DOHH2 (cell line): ENCODE data around the gene MINK1.

Source experiments
- EZH2phosphoT487 ChIP-seq: fragments of 200-600 bp; sonication (generic); IDR thresholded peaks from 2 replicates; pipeline ENCODE4 v1.6.1; 2017; ENCODE audit warnings: borderline replicate concordance, mild to moderate bottlenecking, antibody characterized with exemption, low read length, moderate library complexity, mixed read lengths
- TF ChIP-seq, protein P1 (sequence below): fragments of 200-600 bp; sonication (generic); IDR thresholded peaks from one replicate; pipeline ENCODE4 v1.5.1; 2014; ENCODE audit warnings: antibody characterized with exemption, mild to moderate bottlenecking, low read depth, low read length; ENCODE audit not compliant: poor library complexity, severe bottlenecking

DNA sequence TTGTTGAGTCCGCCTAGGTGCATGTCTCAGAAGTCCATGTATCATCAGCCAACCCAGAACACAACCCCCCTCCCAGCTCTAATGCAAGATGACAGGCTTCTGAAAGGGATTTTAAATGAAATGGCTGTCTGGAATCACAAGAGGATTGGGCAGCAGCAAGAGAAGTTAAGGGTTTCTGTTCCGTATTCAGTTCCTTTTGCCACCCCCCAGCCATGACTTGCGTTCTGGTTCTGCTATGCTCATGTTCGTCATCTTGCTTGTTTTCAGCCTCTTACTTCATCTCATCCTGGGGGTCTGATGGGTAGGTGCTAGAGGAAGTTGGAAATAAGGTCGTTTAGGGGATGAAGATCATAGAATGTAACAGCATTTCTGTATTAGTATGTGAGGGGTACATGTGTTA is 12.0 kb downstream of the MINK1 start:
- TF ChIP-seq, protein P1, sequence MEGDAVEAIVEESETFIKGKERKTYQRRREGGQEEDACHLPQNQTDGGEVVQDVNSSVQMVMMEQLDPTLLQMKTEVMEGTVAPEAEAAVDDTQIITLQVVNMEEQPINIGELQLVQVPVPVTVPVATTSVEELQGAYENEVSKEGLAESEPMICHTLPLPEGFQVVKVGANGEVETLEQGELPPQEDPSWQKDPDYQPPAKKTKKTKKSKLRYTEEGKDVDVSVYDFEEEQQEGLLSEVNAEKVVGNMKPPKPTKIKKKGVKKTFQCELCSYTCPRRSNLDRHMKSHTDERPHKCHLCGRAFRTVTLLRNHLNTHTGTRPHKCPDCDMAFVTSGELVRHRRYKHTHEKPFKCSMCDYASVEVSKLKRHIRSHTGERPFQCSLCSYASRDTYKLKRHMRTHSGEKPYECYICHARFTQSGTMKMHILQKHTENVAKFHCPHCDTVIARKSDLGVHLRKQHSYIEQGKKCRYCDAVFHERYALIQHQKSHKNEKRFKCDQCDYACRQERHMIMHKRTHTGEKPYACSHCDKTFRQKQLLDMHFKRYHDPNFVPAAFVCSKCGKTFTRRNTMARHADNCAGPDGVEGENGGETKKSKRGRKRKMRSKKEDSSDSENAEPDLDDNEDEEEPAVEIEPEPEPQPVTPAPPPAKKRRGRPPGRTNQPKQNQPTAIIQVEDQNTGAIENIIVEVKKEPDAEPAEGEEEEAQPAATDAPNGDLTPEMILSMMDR, result no peak
- no peak for TF ChIP-seq EZH2phosphoT487
